ENCODE data around the gene NXT1. TPM values are rescaled to one million over a fixed set of nuclear protein-coding genes. Genes with fewer than 3 reads are reported as not detected.

Gene NXT1
- total and polyA plus RNA-seq, 10 donors, result 14.6 to 37.4 (median 26.5) TPM

- no peak overlapping the region for H3K4me3 ChIP-seq
- no peak overlapping the region for H3K27ac ChIP-seq
- H3K9me3 ChIP-seq, result no peaks in the 10 kb centered on the region
- no peaks in the 10 kb centered on the region for H3K36me3 ChIP-seq
- no peak for DNase-seq
- intact Hi-C loops (cut with DNase I; ENCODE audit: low total_unique reads), result no loop called here
- H3K4me1 ChIP-seq, result no peaks in the 10 kb centered on the region
- H3K27me3 ChIP-seq (replicated peaks in 1 of 7), result no peaks in the 10 kb centered on the region
- WGBS, 5 donors, result 40 to 63% (median 52%) methylated on average over 3 of the region's 3 CpGs
- TF ChIP-seq, protein P1, sequence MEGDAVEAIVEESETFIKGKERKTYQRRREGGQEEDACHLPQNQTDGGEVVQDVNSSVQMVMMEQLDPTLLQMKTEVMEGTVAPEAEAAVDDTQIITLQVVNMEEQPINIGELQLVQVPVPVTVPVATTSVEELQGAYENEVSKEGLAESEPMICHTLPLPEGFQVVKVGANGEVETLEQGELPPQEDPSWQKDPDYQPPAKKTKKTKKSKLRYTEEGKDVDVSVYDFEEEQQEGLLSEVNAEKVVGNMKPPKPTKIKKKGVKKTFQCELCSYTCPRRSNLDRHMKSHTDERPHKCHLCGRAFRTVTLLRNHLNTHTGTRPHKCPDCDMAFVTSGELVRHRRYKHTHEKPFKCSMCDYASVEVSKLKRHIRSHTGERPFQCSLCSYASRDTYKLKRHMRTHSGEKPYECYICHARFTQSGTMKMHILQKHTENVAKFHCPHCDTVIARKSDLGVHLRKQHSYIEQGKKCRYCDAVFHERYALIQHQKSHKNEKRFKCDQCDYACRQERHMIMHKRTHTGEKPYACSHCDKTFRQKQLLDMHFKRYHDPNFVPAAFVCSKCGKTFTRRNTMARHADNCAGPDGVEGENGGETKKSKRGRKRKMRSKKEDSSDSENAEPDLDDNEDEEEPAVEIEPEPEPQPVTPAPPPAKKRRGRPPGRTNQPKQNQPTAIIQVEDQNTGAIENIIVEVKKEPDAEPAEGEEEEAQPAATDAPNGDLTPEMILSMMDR (IDR thresholded peaks at IDR 0.05 in 8 of 11, conservative IDR thresholded peaks at IDR 0.05 in 3 of 11), result no peak
- no peak for TF ChIP-seq POLR2AphosphoS5 (IDR thresholded peaks at IDR 0.05)
These were observed 16.5 kb upstream of the NXT1 start for GRCh38 chr20:23334111-23334510.

- no peak for TF ChIP-seq POLR2A (IDR thresholded peaks at IDR 0.05)
- TF ChIP-seq POLR2AphosphoS5 (IDR thresholded peaks at IDR 0.05), result no peak
- TF ChIP-seq, protein P1 (IDR thresholded peaks at IDR 0.05 in 8 of 11, conservative IDR thresholded peaks at IDR 0.05 in 3 of 11), result no peak
- no peaks in the 10 kb centered on the region for H3K9me3 ChIP-seq
- intact Hi-C loops (cut with DNase I; ENCODE audit: low total_unique reads), result no loop called here
- H3K27ac ChIP-seq, result no peak overlapping the region
- H3K27me3 ChIP-seq (replicated peaks in 1 of 7), result no peaks in the 10 kb centered on the region
- no peak overlapping the region for H3K4me3 ChIP-seq
- H3K36me3 ChIP-seq, result no peaks in the 10 kb centered on the region
- 92 to 96% (median 94%) methylated on average over 5 of the region's 5 CpGs for WGBS, 5 donors
- DNase-seq, result no peak
- H3K4me1 ChIP-seq, result peaks cover 0 to 4% (median 0%) of the 10 kb centered on the region in 6 donors
These were observed 15.1 kb upstream of the NXT1 start for GRCh38 chr20:23335521-23335920.

- peak overlapping the region in 5 of 8 donors; percentile 29 to 76 (median 44) for H3K27ac ChIP-seq
- intact Hi-C loops (cut with DNase I; ENCODE audit: low total_unique reads), result no loop called here
- 80 to 89% (median 86%) methylated on average over 5 of the region's 5 CpGs for WGBS, 5 donors
- H3K27me3 ChIP-seq (replicated peaks in 1 of 7), result no peaks in the 10 kb centered on the region
- TF ChIP-seq POLR2A (IDR thresholded peaks at IDR 0.05) (no peak), POLR2AphosphoS5 (IDR thresholded peaks at IDR 0.05) (no peak)
- TF ChIP-seq, protein P1 (IDR thresholded peaks at IDR 0.05 in 8 of 11, conservative IDR thresholded peaks at IDR 0.05 in 3 of 11), result no peak
- no peak for DNase-seq
- H3K4me3 ChIP-seq, result peak overlapping the region in 2 of 8 donors; percentile 11 to 34
- H3K36me3 ChIP-seq, result no peaks in the 10 kb centered on the region
- peaks cover 0 to 6% (median 0%) of the 10 kb centered on the region in 6 donors for H3K4me1 ChIP-seq
- H3K9me3 ChIP-seq, result no peaks in the 10 kb centered on the region
These were observed 14.1 kb upstream of the NXT1 start for GRCh38 chr20:23336476-23336875.

GRCh38 chr20:23337312-23337711 lies 13.3 kb upstream of the NXT1 start:
- TF ChIP-seq, protein P1 (IDR thresholded peaks at IDR 0.05 in 8 of 11, conservative IDR thresholded peaks at IDR 0.05 in 3 of 11), result no peak
- TF ChIP-seq POLR2AphosphoS5 (IDR thresholded peaks at IDR 0.05) (no peak), POLR2A (IDR thresholded peaks at IDR 0.05) (no peak)
- H3K27me3 ChIP-seq (replicated peaks in 1 of 7), result no peaks in the 10 kb centered on the region
- intact Hi-C loops (cut with DNase I; ENCODE audit: low total_unique reads), result no loop called here

More at GRCh38 chr20:23337312-23337711, 13.3 kb upstream of the NXT1 start:
- H3K9me3 ChIP-seq, result no peaks in the 10 kb centered on the region
- H3K4me1 ChIP-seq, result peaks cover 0 to 6% (median 0%) of the 10 kb centered on the region in 6 donors
- H3K4me3 ChIP-seq, result no peak overlapping the region
- H3K36me3 ChIP-seq, result no peaks in the 10 kb centered on the region
- no peak for DNase-seq
- H3K27ac ChIP-seq, result peak overlapping the region in 2 of 8 donors; percentile 40 to 76
